ENCODE data around the gene DOCK11. TPM values are rescaled to one million over a fixed set of nuclear protein-coding genes. Genes with fewer than 3 reads are reported as not detected.
"Not testable (repeated sequence)": the region's sequence is repeated elsewhere in the genome, so short reads cannot be mapped to it uniquely, and the experiment has no call there.

Gene DOCK11
- total RNA-seq, 1 experiment from 2014 or later, result 2.7 TPM

DNA sequence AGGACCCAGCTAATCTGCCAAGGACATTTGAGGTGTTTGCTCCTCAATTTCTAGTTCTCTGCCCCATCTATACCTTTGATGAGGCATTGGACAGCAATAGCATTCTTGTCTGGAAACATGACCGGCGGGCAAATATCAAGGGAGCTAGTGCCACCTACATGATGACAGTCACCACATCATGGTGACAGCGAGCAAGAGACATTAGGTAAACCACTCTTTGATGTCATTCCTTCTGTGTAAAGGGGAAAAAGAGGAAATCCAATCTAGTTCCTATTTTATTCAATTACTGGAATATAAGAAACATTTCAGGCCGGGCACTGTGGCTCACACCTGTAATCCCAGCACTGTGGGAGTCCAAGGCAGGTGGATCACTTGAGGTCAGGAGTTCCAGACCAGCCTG is 211.1 kb downstream of the DOCK11 start:
- intact Hi-C loops (cut with micrococcal nuclease; ENCODE audit: unreplicated experiment), result no loop called here
- Mint-ChIP-seq H3K4me3 (ENCODE audit: unreplicated experiment) (no peak overlapping the region), H3K9me3 (ENCODE audit: unreplicated experiment) (no peaks in the 10 kb centered on the region), H3K36me3 (ENCODE audit: insufficient read depth, unreplicated experiment) (no peaks in the 10 kb centered on the region), H3K27me3 (ENCODE audit: insufficient read depth, unreplicated experiment) (no peaks in the 10 kb centered on the region), H3K4me1 (ENCODE audit: low read depth, unreplicated experiment) (peaks cover 5% of the 10 kb centered on the region), H3K27ac (ENCODE audit: unreplicated experiment) (no peak overlapping the region)
- no peak for DNase-seq
- TF ChIP-seq, protein P1, sequence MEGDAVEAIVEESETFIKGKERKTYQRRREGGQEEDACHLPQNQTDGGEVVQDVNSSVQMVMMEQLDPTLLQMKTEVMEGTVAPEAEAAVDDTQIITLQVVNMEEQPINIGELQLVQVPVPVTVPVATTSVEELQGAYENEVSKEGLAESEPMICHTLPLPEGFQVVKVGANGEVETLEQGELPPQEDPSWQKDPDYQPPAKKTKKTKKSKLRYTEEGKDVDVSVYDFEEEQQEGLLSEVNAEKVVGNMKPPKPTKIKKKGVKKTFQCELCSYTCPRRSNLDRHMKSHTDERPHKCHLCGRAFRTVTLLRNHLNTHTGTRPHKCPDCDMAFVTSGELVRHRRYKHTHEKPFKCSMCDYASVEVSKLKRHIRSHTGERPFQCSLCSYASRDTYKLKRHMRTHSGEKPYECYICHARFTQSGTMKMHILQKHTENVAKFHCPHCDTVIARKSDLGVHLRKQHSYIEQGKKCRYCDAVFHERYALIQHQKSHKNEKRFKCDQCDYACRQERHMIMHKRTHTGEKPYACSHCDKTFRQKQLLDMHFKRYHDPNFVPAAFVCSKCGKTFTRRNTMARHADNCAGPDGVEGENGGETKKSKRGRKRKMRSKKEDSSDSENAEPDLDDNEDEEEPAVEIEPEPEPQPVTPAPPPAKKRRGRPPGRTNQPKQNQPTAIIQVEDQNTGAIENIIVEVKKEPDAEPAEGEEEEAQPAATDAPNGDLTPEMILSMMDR (IDR thresholded peaks at IDR 0.05; ENCODE audit: insufficient read depth in 1 of 2, low read depth in 1 of 2, low read length in 1 of 2, severe bottlenecking in 1 of 2, unreplicated experiment in 1 of 2), result no peak
- BruUV-seq (replicated peaks), result no TSS peak
- no peaks in the 10 kb centered on the region for H3K36me3 ChIP-seq (ENCODE audit: control insufficient read depth, insufficient read depth, low read length)
- H3K27me3 ChIP-seq (replicated peaks; ENCODE audit: control insufficient read depth, insufficient read depth, low read length), result no peaks in the 10 kb centered on the region
- no peaks in the 10 kb centered on the region for H3K9me3 ChIP-seq
- POLR2A ChIA-PET, result no interaction called here
- no peak overlapping the region for H3K4me3 ChIP-seq (ENCODE audit: low read depth, low read length)
- CTCF ChIA-PET, result no interaction called here
- no peaks in the 10 kb centered on the region for H3K4me1 ChIP-seq

DNA sequence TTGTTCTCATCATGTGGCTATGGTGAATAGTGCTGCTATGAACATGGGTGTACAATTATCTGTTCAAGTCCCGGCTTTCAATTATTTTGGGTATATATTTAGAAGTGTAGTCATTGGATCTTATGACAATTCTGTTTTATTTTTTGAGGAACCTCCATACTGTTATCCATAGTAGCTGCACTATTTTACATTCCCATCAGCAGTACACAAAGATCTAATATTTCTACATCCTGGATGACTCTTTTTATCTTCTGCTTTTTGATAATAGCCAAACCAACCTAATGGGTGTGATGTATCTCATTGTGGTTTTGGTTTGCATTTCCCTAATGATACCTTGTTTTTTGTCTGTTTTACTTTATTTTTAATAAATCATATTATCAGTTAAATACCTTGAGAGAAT is 218.9 kb downstream of the DOCK11 start:
- H3K27me3 Mint-ChIP-seq (ENCODE audit: insufficient read depth, unreplicated experiment), result no peaks in the 10 kb centered on the region
- H3K4me1 ChIP-seq, result no peaks in the 10 kb centered on the region
- no peaks in the 10 kb centered on the region for H3K4me1 Mint-ChIP-seq (ENCODE audit: low read depth, unreplicated experiment)
- H3K9me3 Mint-ChIP-seq (ENCODE audit: unreplicated experiment), result no peaks in the 10 kb centered on the region
- no peaks in the 10 kb centered on the region for H3K36me3 Mint-ChIP-seq (ENCODE audit: insufficient read depth, unreplicated experiment)
- no peaks in the 10 kb centered on the region for H3K9me3 ChIP-seq
- H3K36me3 ChIP-seq (ENCODE audit: control insufficient read depth, insufficient read depth, low read length), result no peaks in the 10 kb centered on the region
- no TSS peak for BruUV-seq (replicated peaks)
- DNase-seq, result no peak
- H3K4me3 Mint-ChIP-seq (ENCODE audit: unreplicated experiment), result no peak overlapping the region
- H3K4me3 ChIP-seq (ENCODE audit: low read depth, low read length), result no peak overlapping the region
- H3K27ac Mint-ChIP-seq (ENCODE audit: unreplicated experiment), result no peak overlapping the region
- H3K27me3 ChIP-seq (replicated peaks; ENCODE audit: control insufficient read depth, insufficient read depth, low read length), result no peaks in the 10 kb centered on the region
- CTCF ChIA-PET, result no interaction called here
- intact Hi-C loops (cut with micrococcal nuclease; ENCODE audit: unreplicated experiment), result no loop called here
- TF ChIP-seq, protein P1 (IDR thresholded peaks at IDR 0.05; ENCODE audit: insufficient read depth in 1 of 2, low read depth in 1 of 2, low read length in 1 of 2, severe bottlenecking in 1 of 2, unreplicated experiment in 1 of 2), result no peak
- POLR2A ChIA-PET, result no interaction called here

DNA sequence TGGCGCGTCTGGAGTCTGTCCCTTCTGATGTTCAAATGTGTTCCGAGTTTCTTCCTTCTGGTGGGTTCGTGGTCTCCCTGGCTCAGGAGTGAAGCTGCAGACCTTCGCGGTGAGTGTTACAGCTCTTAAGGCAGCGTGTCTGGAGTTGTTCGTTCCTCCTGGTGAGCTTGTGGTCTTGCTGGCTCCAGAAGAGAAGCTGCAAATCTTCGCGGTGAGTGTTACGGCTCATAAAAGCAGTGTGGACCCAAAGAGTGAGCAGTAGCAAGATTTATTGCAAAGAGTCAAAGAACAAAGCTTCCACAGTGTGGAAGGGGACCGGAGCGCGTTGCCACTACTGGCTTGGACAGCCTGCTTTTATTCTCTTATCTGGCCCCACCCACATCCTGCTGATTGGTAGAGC is 220.3 kb downstream of the DOCK11 start:
- DNase-seq; H3K36me3 ChIP-seq (ENCODE audit: control insufficient read depth, insufficient read depth, low read length); POLR2A ChIA-PET; H3K27me3 ChIP-seq (replicated peaks; ENCODE audit: control insufficient read depth, insufficient read depth, low read length); H3K27me3 Mint-ChIP-seq (ENCODE audit: insufficient read depth, unreplicated experiment); H3K4me1 ChIP-seq; H3K4me1 Mint-ChIP-seq (ENCODE audit: low read depth, unreplicated experiment); intact Hi-C loops (cut with micrococcal nuclease; ENCODE audit: unreplicated experiment); H3K27ac Mint-ChIP-seq (ENCODE audit: unreplicated experiment); H3K9me3 ChIP-seq; H3K4me3 ChIP-seq (ENCODE audit: low read depth, low read length); BruUV-seq (replicated peaks); H3K9me3 Mint-ChIP-seq (ENCODE audit: unreplicated experiment); H3K4me3 Mint-ChIP-seq (ENCODE audit: unreplicated experiment); CTCF ChIA-PET; H3K36me3 Mint-ChIP-seq (ENCODE audit: insufficient read depth, unreplicated experiment): not testable (repeated sequence)

DNA sequence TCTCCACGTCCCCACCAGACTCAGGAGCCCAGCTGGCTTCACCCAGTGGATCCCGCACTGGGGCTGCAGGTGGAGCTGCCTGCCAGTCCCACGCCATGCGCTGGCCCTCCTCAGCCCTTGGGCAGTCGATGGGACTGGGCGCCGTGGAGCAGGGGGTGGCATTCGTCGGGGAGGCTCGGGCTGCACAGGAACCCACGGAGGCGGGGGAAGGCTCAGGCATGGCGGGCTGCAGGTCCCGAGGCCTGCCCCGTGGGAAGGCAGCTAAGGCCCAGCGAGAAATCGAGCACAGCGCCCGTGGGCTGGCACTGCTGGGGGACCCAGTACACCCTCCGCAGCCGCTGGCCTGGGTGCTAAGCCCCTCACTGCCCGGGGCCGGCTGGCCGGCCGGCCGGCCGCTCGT is 221.2 kb downstream of the DOCK11 start:
- H3K27ac Mint-ChIP-seq (ENCODE audit: unreplicated experiment); H3K36me3 Mint-ChIP-seq (ENCODE audit: insufficient read depth, unreplicated experiment); H3K27me3 Mint-ChIP-seq (ENCODE audit: insufficient read depth, unreplicated experiment); H3K4me3 ChIP-seq (ENCODE audit: low read depth, low read length); H3K36me3 ChIP-seq (ENCODE audit: control insufficient read depth, insufficient read depth, low read length); POLR2A ChIA-PET; DNase-seq; intact Hi-C loops (cut with micrococcal nuclease; ENCODE audit: unreplicated experiment); H3K4me1 ChIP-seq; H3K9me3 ChIP-seq; H3K9me3 Mint-ChIP-seq (ENCODE audit: unreplicated experiment); H3K4me3 Mint-ChIP-seq (ENCODE audit: unreplicated experiment); CTCF ChIA-PET; H3K4me1 Mint-ChIP-seq (ENCODE audit: low read depth, unreplicated experiment); H3K27me3 ChIP-seq (replicated peaks; ENCODE audit: control insufficient read depth, insufficient read depth, low read length); BruUV-seq (replicated peaks): not testable (repeated sequence)
